IgD-negative memory B cell (primary cell): ENCODE measurements around the gene C3AR1. TPM values are rescaled to one million over a fixed set of nuclear protein-coding genes. Genes with fewer than 3 reads are reported as not detected.
A peak's percentile ranks its signal among the peaks of the same experiment; 100 is the strongest.
"Not testable (repeated sequence)": the region's sequence is repeated elsewhere in the genome, so short reads cannot be mapped to it uniquely, and the experiment has no call there.

Source experiments
- H3K27ac Mint-ChIP-seq, 3 donors: one replicate each; pipeline ENCODE4 v1.8.0; 2020 to 2022; ENCODE audit warnings: mild to moderate bottlenecking in 3 of 3, mixed read lengths in 3 of 3, moderate library complexity in 1 of 3
- H3K27me3 Mint-ChIP-seq: one replicate; pipeline ENCODE4 v1.8.0; 2021; ENCODE audit warnings: mixed read lengths
- H3K36me3 Mint-ChIP-seq: one replicate; pipeline ENCODE4 v1.8.0; 2020; ENCODE audit warnings: mild to moderate bottlenecking, mixed read lengths
- H3K4me1 Mint-ChIP-seq, 3 donors: one replicate each; pipeline ENCODE4 v1.8.0; 2020 to 2022; ENCODE audit warnings: mixed read lengths in 3 of 3, mild to moderate bottlenecking in 1 of 3
- H3K4me3 Mint-ChIP-seq, 4 donors: one replicate each; pipeline ENCODE4 v1.8.0; 2020 to 2022; ENCODE audit warnings: mild to moderate bottlenecking in 4 of 4, mixed read lengths in 4 of 4, moderate library complexity in 3 of 4
- H3K9me3 Mint-ChIP-seq, 3 donors: one replicate each; pipeline ENCODE4 v1.8.0; 2020 to 2021; ENCODE audit warnings: mixed read lengths in 3 of 3, mild to moderate bottlenecking in 1 of 3
- polyA plus RNA-seq: library from polyadenylated mRNA; unstranded; fragments of 300-500 nt; fragmentation: Illumina TruSeq; gene quantifications from one replicate; pipeline ENCODE4 v1.2.3, GENCODE V29; 2021

C3AR1 gene
- polyA plus RNA-seq, 1 donor from 2014 or later, result 0.53 TPM

GRCh38 chr12:8045952-8046944, 19.9 kb downstream of the C3AR1 start:
- Mint-ChIP-seq H3K9me3 (no peaks in the 10 kb centered on the region), H3K4me1 (peaks cover 6 to 8% (median 7%) of the 10 kb centered on the region in 3 donors), H3K4me3 (no peak overlapping the region), H3K27me3 (no peaks in the 10 kb centered on the region), H3K36me3 (peaks cover 16% of the 10 kb centered on the region), H3K27ac (peak overlapping the region in 1 of 3 donors; percentile 50)

- no peaks in the 10 kb centered on the region for H3K27me3 Mint-ChIP-seq
- H3K27ac Mint-ChIP-seq, result peak overlapping the region in 1 of 3 donors; percentile 59
- H3K36me3 Mint-ChIP-seq, result peaks cover 9% of the 10 kb centered on the region
- no peak overlapping the region for H3K4me3 Mint-ChIP-seq
- no peaks in the 10 kb centered on the region for H3K9me3 Mint-ChIP-seq
- peaks cover 27 to 31% (median 27%) of the 10 kb centered on the region in 3 donors for H3K4me1 Mint-ChIP-seq
Observed at GRCh38 chr12:8040791-8041190, 25.4 kb downstream of the C3AR1 start.

GRCh38 chr12:8038659-8039114, 27.5 kb downstream of the C3AR1 start:
- Mint-ChIP-seq H3K27ac (no peak overlapping the region), H3K27me3 (no peaks in the 10 kb centered on the region), H3K36me3 (peaks cover 2% of the 10 kb centered on the region), H3K4me1 (peaks cover 38 to 50% (median 43%) of the 10 kb centered on the region in 3 donors), H3K4me3 (peak overlapping the region; percentile 1 to 66 (median 52)), H3K9me3 (no peaks in the 10 kb centered on the region)

- H3K4me3 Mint-ChIP-seq, result peak overlapping the region in 2 of 4 donors; percentile 40 to 62
- no peaks in the 10 kb centered on the region for H3K9me3 Mint-ChIP-seq
- peaks cover 2% of the 10 kb centered on the region for H3K36me3 Mint-ChIP-seq
- H3K4me1 Mint-ChIP-seq, result peaks cover 38 to 54% (median 48%) of the 10 kb centered on the region in 3 donors
- H3K27me3 Mint-ChIP-seq, result no peaks in the 10 kb centered on the region
- peak overlapping the region in 1 of 3 donors; percentile 45 for H3K27ac Mint-ChIP-seq
Observed at GRCh38 chr12:8037947-8038346, 28.2 kb downstream of the C3AR1 start.

GRCh38 chr12:8037046-8037663, 29.0 kb downstream of the C3AR1 start:
- peak overlapping the region in 2 of 3 donors; percentile 45 to 85 for H3K27ac Mint-ChIP-seq
- peaks cover 2% of the 10 kb centered on the region for H3K36me3 Mint-ChIP-seq
- H3K4me3 Mint-ChIP-seq, result peak overlapping the region; percentile 1 to 88 (median 52)
- no peaks in the 10 kb centered on the region for H3K27me3 Mint-ChIP-seq
- H3K4me1 Mint-ChIP-seq, result peaks cover 40 to 55% (median 48%) of the 10 kb centered on the region in 3 donors
- no peaks in the 10 kb centered on the region for H3K9me3 Mint-ChIP-seq

GRCh38 chr12:8036346-8036745, 29.8 kb downstream of the C3AR1 start:
- no peaks in the 10 kb centered on the region for H3K9me3 Mint-ChIP-seq
- H3K27ac Mint-ChIP-seq, result peak overlapping the region; percentile 48 to 94 (median 64)
- H3K4me1 Mint-ChIP-seq, result peaks cover 44 to 60% (median 52%) of the 10 kb centered on the region in 3 donors
- H3K27me3 Mint-ChIP-seq, result no peaks in the 10 kb centered on the region
- H3K4me3 Mint-ChIP-seq, result peak overlapping the region in 2 of 4 donors; percentile 83 to 88
- peaks cover 2% of the 10 kb centered on the region for H3K36me3 Mint-ChIP-seq

- H3K4me1 Mint-ChIP-seq, result peaks cover 44 to 60% (median 52%) of the 10 kb centered on the region in 3 donors
- H3K27ac Mint-ChIP-seq, result peak overlapping the region; percentile 56 to 94 (median 91)
- no peaks in the 10 kb centered on the region for H3K9me3 Mint-ChIP-seq
- H3K36me3 Mint-ChIP-seq, result peaks cover 2% of the 10 kb centered on the region
- H3K27me3 Mint-ChIP-seq, result no peaks in the 10 kb centered on the region
- peak overlapping the region in 2 of 4 donors; percentile 18 to 83 for H3K4me3 Mint-ChIP-seq
Observed at GRCh38 chr12:8035440-8036010, 30.6 kb downstream of the C3AR1 start.

GRCh38 chr12:8034802-8035201, 31.4 kb downstream of the C3AR1 start:
- no peaks in the 10 kb centered on the region for H3K27me3 Mint-ChIP-seq
- peaks cover 44 to 60% (median 52%) of the 10 kb centered on the region in 3 donors for H3K4me1 Mint-ChIP-seq
- no peaks in the 10 kb centered on the region for H3K9me3 Mint-ChIP-seq
- H3K4me3 Mint-ChIP-seq, result peak overlapping the region; percentile 63 to 95 (median 87)
- H3K27ac Mint-ChIP-seq, result peak overlapping the region; percentile 56 to 94 (median 91)
- peaks cover 2% of the 10 kb centered on the region for H3K36me3 Mint-ChIP-seq

- no peaks in the 10 kb centered on the region for H3K9me3 Mint-ChIP-seq
- no peaks in the 10 kb centered on the region for H3K36me3 Mint-ChIP-seq
- H3K27me3 Mint-ChIP-seq, result no peaks in the 10 kb centered on the region
- H3K4me3 Mint-ChIP-seq, result peak overlapping the region; percentile 83 to 95 (median 88)
- H3K4me1 Mint-ChIP-seq, result peaks cover 39 to 53% (median 45%) of the 10 kb centered on the region in 3 donors
- H3K27ac Mint-ChIP-seq, result peak overlapping the region; percentile 56 to 94 (median 85)
Observed at GRCh38 chr12:8033153-8034044, 32.8 kb downstream of the C3AR1 start.

GRCh38 chr12:8032242-8033152, 33.7 kb downstream of the C3AR1 start, which contains the start of gene FOXJ2:
TSS of gene FOXJ2 (plus strand) at chr12:8032716. CDS start at chr12:8039833, 7,117 bp downstream.
- Mint-ChIP-seq H3K27ac (peak within 1 kb of the TSS; percentile 75 to 94 (median 92)), H3K4me1 (peaks cover 35 to 48% (median 38%) of the 10 kb centered on the region in 3 donors), H3K27me3 (no peaks in the 10 kb centered on the region), H3K4me3 (peak within 1 kb of the TSS; percentile 83 to 95 (median 89)), H3K36me3 (no peaks in the 10 kb centered on the region), H3K9me3 (no peaks in the 10 kb centered on the region)

- Mint-ChIP-seq H3K27me3 (no peaks in the 10 kb centered on the region), H3K4me1 (peaks cover 29 to 43% (median 33%) of the 10 kb centered on the region in 3 donors), H3K27ac (peak overlapping the region; percentile 68 to 92 (median 75)), H3K4me3 (peak overlapping the region; percentile 81 to 93 (median 88)), H3K36me3 (no peaks in the 10 kb centered on the region), H3K9me3 (no peaks in the 10 kb centered on the region)
Observed at GRCh38 chr12:8031872-8032241, 34.3 kb downstream of the C3AR1 start.

GRCh38 chr12:8031017-8031416, 35.1 kb downstream of the C3AR1 start:
- peak overlapping the region in 1 of 3 donors; percentile 75 for H3K27ac Mint-ChIP-seq
- H3K4me1 Mint-ChIP-seq, result peaks cover 29 to 40% (median 30%) of the 10 kb centered on the region in 3 donors
- not testable (repeated sequence) for H3K9me3 Mint-ChIP-seq, H3K27me3 Mint-ChIP-seq, H3K36me3 Mint-ChIP-seq
- H3K4me3 Mint-ChIP-seq, result peak overlapping the region in 1 of 4 donors; percentile 83

GRCh38 chr12:8030189-8030588, 36.0 kb downstream of the C3AR1 start:
- peaks cover under 1% of the 10 kb centered on the region for H3K36me3 Mint-ChIP-seq
- H3K4me1 Mint-ChIP-seq, result peaks cover 24 to 36% (median 27%) of the 10 kb centered on the region in 3 donors
- H3K27me3 Mint-ChIP-seq, result no peaks in the 10 kb centered on the region
- no peak overlapping the region for H3K27ac Mint-ChIP-seq
- no peaks in the 10 kb centered on the region for H3K9me3 Mint-ChIP-seq
- H3K4me3 Mint-ChIP-seq, result peak overlapping the region in 1 of 4 donors; percentile 63
